Measurements from ENCODE around the gene FAM180A.
"Not testable (repeated sequence)": the region's sequence is repeated elsewhere in the genome, so short reads cannot be mapped to it uniquely, and the experiment has no call there.

Gene FAM180A

GRCh38 chr7:135741905-135742304, 6.7 kb downstream of the FAM180A start:
- DNase-seq (ENCODE audit: low read depth), result no peak

- no peak for DNase-seq (ENCODE audit: low read depth)
Measured at GRCh38 chr7:135740889-135741288, 7.7 kb downstream of the FAM180A start.

GRCh38 chr7:135737306-135737647, 11.3 kb downstream of the FAM180A start:
- not testable (repeated sequence) for DNase-seq (ENCODE audit: low read depth)

GRCh38 chr7:135736586-135737305, 11.9 kb downstream of the FAM180A start:
- DNase-seq (ENCODE audit: low read depth), result no peak

GRCh38 chr7:135734343-135734689, 14.3 kb downstream of the FAM180A start:
- DNase-seq (ENCODE audit: low read depth), result no peak

GRCh38 chr7:135733603-135734342, 14.8 kb downstream of the FAM180A start:
- no peak for DNase-seq (ENCODE audit: low read depth)

- no peak for DNase-seq (ENCODE audit: low read depth)
Measured at GRCh38 chr7:135731131-135731530, 17.5 kb downstream of the FAM180A start.

- DNase-seq (ENCODE audit: low read depth), result peak; percentile 15
Measured at GRCh38 chr7:135729230-135729629, 19.4 kb downstream of the FAM180A start.

- DNase-seq (ENCODE audit: low read depth), result no peak
Measured at GRCh38 chr7:135728136-135728669, 20.4 kb downstream of the FAM180A start, which contains the start of gene SLC13A4. SLC13A4 (minus strand) TSS chr7:135728186; CDS start chr7:135727496, 690 bp downstream.

GRCh38 chr7:135726911-135727673, 21.5 kb downstream of the FAM180A start:
- no peak for DNase-seq (ENCODE audit: low read depth)

GRCh38 chr7:135726276-135726788, 22.3 kb downstream of the FAM180A start:
- no peak for DNase-seq (ENCODE audit: low read depth)

- no peak for DNase-seq (ENCODE audit: low read depth)
Measured at GRCh38 chr7:135723411-135723810, 25.2 kb downstream of the FAM180A start.

- DNase-seq (ENCODE audit: low read depth), result no peak
Measured at GRCh38 chr7:135721198-135721820, 27.3 kb downstream of the FAM180A start.

- DNase-seq (ENCODE audit: low read depth), result no peak
Measured at GRCh38 chr7:135719688-135720087, 28.9 kb downstream of the FAM180A start.

GRCh38 chr7:135718794-135719437, 29.7 kb downstream of the FAM180A start:
- DNase-seq (ENCODE audit: low read depth), result no peak

- DNase-seq (ENCODE audit: low read depth), result no peak
Measured at GRCh38 chr7:135718219-135718618, 30.4 kb downstream of the FAM180A start.

- DNase-seq (ENCODE audit: low read depth), result no peak
Measured at GRCh38 chr7:135717693-135718092, 30.9 kb downstream of the FAM180A start.

- peak; percentile 25 for DNase-seq (ENCODE audit: low read depth)
Measured at GRCh38 chr7:135716677-135717238, 31.9 kb downstream of the FAM180A start.

GRCh38 chr7:135715673-135716072, 32.9 kb downstream of the FAM180A start:
- no peak for DNase-seq (ENCODE audit: low read depth)

- DNase-seq (ENCODE audit: low read depth), result no peak
Measured at GRCh38 chr7:135715055-135715522, 33.5 kb downstream of the FAM180A start.

GRCh38 chr7:135714534-135715009, 34.0 kb downstream of the FAM180A start:
- DNase-seq (ENCODE audit: low read depth), result peak; percentile 38

All from HS-5 (cell line).